HK-2 (cell line): ENCODE measurements around the gene SEPTIN12.

Source experiments
- DNase-seq: peaks from one replicate; pipeline ENCODE4 v3.0.0-alpha.2; 2018; ENCODE audit not compliant: unreplicated experiment

Gene SEPTIN12

DNA sequence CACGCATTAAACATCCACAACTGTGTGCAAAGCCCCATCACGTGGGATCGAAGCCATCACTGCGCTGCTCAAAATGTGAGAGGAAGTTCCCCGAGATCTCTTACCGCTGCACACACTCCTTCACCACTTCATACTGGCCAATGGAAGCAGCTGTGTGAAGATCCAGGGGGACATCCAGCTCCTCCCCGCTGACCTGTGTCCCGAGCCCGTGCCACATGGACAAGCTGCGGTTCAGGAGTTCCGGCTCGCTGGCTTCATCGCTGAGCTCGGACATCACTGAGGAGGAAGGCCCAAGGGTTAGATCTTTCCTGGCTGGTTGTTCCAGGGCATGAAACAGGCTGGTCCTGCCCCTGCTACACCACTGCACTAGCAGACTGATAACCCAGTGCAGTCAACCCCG, 58.3 kb downstream of the SEPTIN12 start:
- DNase-seq: no peak

DNA sequence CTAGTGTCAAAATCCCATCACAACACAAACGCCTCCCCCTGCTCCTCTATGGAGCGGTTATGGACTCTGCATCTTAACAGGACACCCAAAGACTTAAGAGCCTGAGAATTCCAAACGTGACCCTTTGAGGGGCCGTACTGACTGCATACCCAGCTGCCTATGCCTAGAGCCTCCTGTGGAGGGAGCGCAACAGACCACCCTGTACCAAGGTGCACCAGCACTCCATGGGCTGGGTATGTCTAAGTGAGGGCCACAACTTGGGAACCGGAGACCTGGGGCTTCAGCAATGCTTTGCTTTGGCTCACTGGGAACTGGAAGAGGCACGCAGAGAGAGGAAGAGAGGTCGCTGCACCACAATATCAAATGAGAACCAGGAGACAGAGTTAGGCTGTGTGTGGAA, 59.5 kb downstream of the SEPTIN12 start:
- DNase-seq: no peak
